Caco-2 (cell line): ENCODE data around the gene OR2AT4. TPM values are rescaled to one million over a fixed set of nuclear protein-coding genes. Genes with fewer than 3 reads are reported as not detected.

Experiments
- BruUV-seq: library from RNA; stranded (reverse); fragments of 400-500 nt; replicated peaks from 2 replicates; lab custom pipeline; 2021; lab: Mats Ljungman, UMichigan
- CTCF ChIA-PET: fragments of 300-600 bp; sonication (Branson Sonifier 250); formaldehyde crosslinking; loops from one replicate; lab custom pipeline; 2022; ENCODE audit warnings: antibody characterized with exemption; lab: Charles Lee
- POLR2A ChIA-PET: fragments of 300-600 bp; sonication (Branson Sonifier 250); formaldehyde crosslinking; loops from one replicate; lab custom pipeline; 2022; ENCODE audit warnings: antibody characterized with exemption; lab: Charles Lee
- DNase-seq, 2 experiments: peaks; one replicate each; pipeline versions ENCODE4 v3.0.0 to v3.0.0-alpha.2; 2020 to 2022
- H3K27me3 ChIP-seq: replicated peaks from 2 replicates; pipeline ENCODE4 v1.6.0; 2011; ENCODE audit warnings: low read length; ENCODE audit not compliant: control insufficient read depth, insufficient read depth
- H3K36me3 ChIP-seq: 2 replicates; pipeline ENCODE4 v1.5.1; 2011; ENCODE audit warnings: low read length; ENCODE audit not compliant: control insufficient read depth, insufficient read depth
- H3K4me1 ChIP-seq: fragments of 250-450 bp; sonication (Bioruptor Pico); 2 replicates; pipeline ENCODE4 v1.5.1; 2020; ENCODE audit warnings: mild to moderate bottlenecking
- H3K4me3 ChIP-seq: 2 replicates; pipeline ENCODE4 v1.5.1; 2011; ENCODE audit warnings: low read depth, mild to moderate bottlenecking, control low read depth, low read length
- H3K9me3 ChIP-seq: fragments of 250-450 bp; sonication (Bioruptor Pico); 2 replicates; pipeline ENCODE4 v1.5.1; 2020; ENCODE audit warnings: mild to moderate bottlenecking, moderate library complexity
- H3K27ac Mint-ChIP-seq: one replicate; pipeline ENCODE4 v1.8.0; 2022; ENCODE audit warnings: mixed read lengths; ENCODE audit not compliant: unreplicated experiment
- H3K27me3 Mint-ChIP-seq: one replicate; pipeline ENCODE4 v1.8.0; 2022; ENCODE audit warnings: mixed read lengths; ENCODE audit not compliant: insufficient read depth, unreplicated experiment
- H3K36me3 Mint-ChIP-seq: one replicate; pipeline ENCODE4 v1.8.0; 2022; ENCODE audit warnings: mild to moderate bottlenecking, mixed read lengths; ENCODE audit not compliant: insufficient read depth, unreplicated experiment
- H3K4me1 Mint-ChIP-seq: one replicate; pipeline ENCODE4 v1.8.0; 2022; ENCODE audit warnings: low read depth, mixed read lengths; ENCODE audit not compliant: unreplicated experiment
- H3K4me3 Mint-ChIP-seq: one replicate; pipeline ENCODE4 v1.8.0; 2022; ENCODE audit warnings: mild to moderate bottlenecking, moderate library complexity, mixed read lengths; ENCODE audit not compliant: unreplicated experiment
- H3K9me3 Mint-ChIP-seq: one replicate; pipeline ENCODE4 v1.8.0; 2022; ENCODE audit warnings: mixed read lengths; ENCODE audit not compliant: unreplicated experiment
- CTCF ChIP-seq, 2 experiments: fragments of 200-600 bp in 1 of 2; IDR thresholded peaks; 1 replicate in 1 of 2; 2 replicates in 1 of 2; pipeline versions ENCODE4 v1.5.1 to v1.8.0; 2011 to 2022; ENCODE audit warnings: antibody characterized with exemption in 1 of 2, control low read depth in 1 of 2, inconsistent platforms in 1 of 2, low read depth in 1 of 2, low read length in 1 of 2, mild to moderate bottlenecking in 1 of 2, moderate library complexity in 1 of 2; ENCODE audit not compliant: insufficient read depth in 1 of 2, severe bottlenecking in 1 of 2, unreplicated experiment in 1 of 2
- intact Hi-C: fragments of 100-400 bp; cut with micrococcal nuclease; formaldehyde crosslinking; loops from one replicate; pipeline ENCODE4 v1.10.0; 2022; ENCODE audit not compliant: unreplicated experiment
- total RNA-seq: library from RNA; stranded (reverse); gene quantifications from 2 replicates; pipeline ENCODE4 v1.2.3, GENCODE V29; 2022

OR2AT4 gene
- total RNA-seq, 1 experiment from 2014 or later = not detected

GRCh38 chr11:75055511-75055910, 41.2 kb downstream of the OR2AT4 start:
- DNase-seq = no peak
- intact Hi-C loops = no loop called here
- Histone ChIP-seq H3K36me3 (no peaks in the 10 kb centered on the region), H3K4me1 (no peaks in the 10 kb centered on the region), H3K27me3 (no peaks in the 10 kb centered on the region; the same call in 1 of the 2 replicates), H3K9me3 (peaks cover 15% of the 10 kb centered on the region), H3K4me3 (no peak overlapping the region)
- Mint-ChIP-seq H3K27ac (no peak overlapping the region), H3K27me3 (peaks cover 7% of the 10 kb centered on the region), H3K4me1 (no peaks in the 10 kb centered on the region), H3K9me3 (peaks cover 26% of the 10 kb centered on the region), H3K36me3 (no peaks in the 10 kb centered on the region), H3K4me3 (no peak overlapping the region)
- no TSS peak for BruUV-seq
- POLR2A ChIA-PET = no interaction called here
- CTCF ChIA-PET = interaction anchor here (0.6 kb wide), 2 partner anchors 46 to 126 kb away, joined by 3 to 4 read pairs; no protein-coding TSS in a partner anchor
- TF ChIP-seq CTCF (IDR thresholded peaks at IDR 0.05; ENCODE audit: insufficient read depth in 1 of 2, low read depth in 1 of 2, low read length in 1 of 2, severe bottlenecking in 1 of 2, unreplicated experiment in 1 of 2) = no peak

GRCh38 chr11:75052457-75052856, 44.2 kb downstream of the OR2AT4 start:
- no peak overlapping the region for H3K27ac Mint-ChIP-seq
- peaks cover 26% of the 10 kb centered on the region for H3K9me3 Mint-ChIP-seq
- no peaks in the 10 kb centered on the region for H3K36me3 ChIP-seq
- H3K4me1 Mint-ChIP-seq = peaks cover 9% of the 10 kb centered on the region
- peaks cover 4% of the 10 kb centered on the region; the same call in 1 of the 2 replicates for H3K4me1 ChIP-seq
- H3K27me3 Mint-ChIP-seq = peaks cover 5% of the 10 kb centered on the region
- no peak for TF ChIP-seq CTCF (IDR thresholded peaks at IDR 0.05; ENCODE audit: insufficient read depth in 1 of 2, low read depth in 1 of 2, low read length in 1 of 2, severe bottlenecking in 1 of 2, unreplicated experiment in 1 of 2)
- DNase-seq = no peak
- ChIA-PET POLR2A (no interaction called here), CTCF (no interaction called here)
- H3K36me3 Mint-ChIP-seq = no peaks in the 10 kb centered on the region
- H3K4me3 ChIP-seq = no peak overlapping the region
- intact Hi-C loops = no loop called here
- no peak overlapping the region for H3K4me3 Mint-ChIP-seq
- no TSS peak for BruUV-seq
- H3K9me3 ChIP-seq = peaks cover 15% of the 10 kb centered on the region
- no peaks in the 10 kb centered on the region; the same call in 1 of the 2 replicates for H3K27me3 ChIP-seq

GRCh38 chr11:75051043-75051442, 45.6 kb downstream of the OR2AT4 start:
- POLR2A ChIA-PET = no interaction called here
- no TSS peak for BruUV-seq
- Mint-ChIP-seq H3K27ac (no peak overlapping the region), H3K9me3 (peaks cover 26% of the 10 kb centered on the region), H3K4me3 (no peak overlapping the region), H3K4me1 (peaks cover 19% of the 10 kb centered on the region), H3K36me3 (no peaks in the 10 kb centered on the region), H3K27me3 (peaks cover 5% of the 10 kb centered on the region)
- H3K4me3 ChIP-seq = no peak overlapping the region
- no peaks in the 10 kb centered on the region; the same call in 1 of the 2 replicates for H3K27me3 ChIP-seq
- no peak for TF ChIP-seq CTCF (IDR thresholded peaks at IDR 0.05; ENCODE audit: insufficient read depth in 1 of 2, low read depth in 1 of 2, low read length in 1 of 2, severe bottlenecking in 1 of 2, unreplicated experiment in 1 of 2)
- H3K36me3 ChIP-seq = no peaks in the 10 kb centered on the region
- peaks cover 15% of the 10 kb centered on the region for H3K9me3 ChIP-seq
- intact Hi-C loops = no loop called here
- H3K4me1 ChIP-seq = peaks cover 18% of the 10 kb centered on the region
- CTCF ChIA-PET = no interaction called here
- no peak for DNase-seq
